SK-N-SH (cell line): ENCODE results near the gene MYBPH. TPM values are rescaled to one million over a fixed set of nuclear protein-coding genes. Genes with fewer than 3 reads are reported as not detected.

Experiments
- CTCF ChIA-PET: fragments of 300-600, 350-600 bp; formaldehyde crosslinking; extraction: SDS; loops from one replicate; lab custom pipeline; 2021; lab: Yijun Ruan, JAX
- POLR2A ChIA-PET: fragments of 350-600 bp; sonication (Branson Sonifier 250); formaldehyde crosslinking; extraction: SDS; loops from one replicate; lab custom pipeline; 2020; ENCODE audit warnings: antibody characterized with exemption, inconsistent platforms; lab: Yijun Ruan, JAX
- DNase-seq: peaks from one replicate; pipeline ENCODE4 v3.0.0; 2012
- H2AFZ ChIP-seq: fragments of 200-600 bp; sonication (generic); 2 replicates; pipeline ENCODE4 v1.8.1; 2016; ENCODE audit warnings: antibody characterized with exemption, mild to moderate bottlenecking, low read depth
- H3F3A ChIP-seq: fragments of 200-600 bp; sonication (generic); replicated peaks from 2 replicates; pipeline ENCODE3; 2016; ENCODE audit warnings: antibody characterized with exemption, mild to moderate bottlenecking; ENCODE audit not compliant: insufficient read depth
- H3K27ac ChIP-seq, 2 experiments: fragments of 200-500 bp in 1 of 2; fragments of 200-600 bp in 1 of 2; sonication (Bioruptor generic) in 1 of 2; sonication (generic), shearing (Covaris generic) in 1 of 2; 2 replicates each; pipeline versions ENCODE4 v1.5.1 to v1.6.1; 2014 to 2016; ENCODE audit warnings: low read depth in 2 of 2, inconsistent platforms in 1 of 2, low read length in 1 of 2, mild to moderate bottlenecking in 1 of 2, mixed read lengths in 1 of 2
- H3K27me3 ChIP-seq: fragments of 200-600 bp; sonication (generic), shearing (Covaris generic); 2 replicates; pipeline ENCODE4 v1.6.1; 2016; ENCODE audit warnings: mixed run types; ENCODE audit not compliant: insufficient read depth
- H3K36me3 ChIP-seq, 2 experiments: fragments of 200-500 bp in 1 of 2; fragments of 200-600 bp in 1 of 2; sonication (Bioruptor generic) in 1 of 2; sonication (generic) in 1 of 2; replicated peaks in 1 of 2; 2 replicates each; pipeline versions ENCODE3 to v1.5.1; 2014 to 2016; ENCODE audit warnings: low read length in 1 of 2, mild to moderate bottlenecking in 1 of 2; ENCODE audit not compliant: insufficient read depth in 2 of 2, control insufficient read depth in 1 of 2
- H3K4me1 ChIP-seq, 2 experiments: fragments of 200-500 bp in 1 of 2; fragments of 200-600 bp in 1 of 2; sonication (Bioruptor generic) in 1 of 2; sonication (generic), shearing (Covaris generic) in 1 of 2; 2 replicates each; pipeline versions ENCODE4 v1.5.1 to v1.6.1; 2014 to 2016; ENCODE audit warnings: low read depth in 1 of 2, low read length in 1 of 2, mixed run types in 1 of 2; ENCODE audit not compliant: insufficient read depth in 2 of 2, control insufficient read depth in 1 of 2
- H3K4me2 ChIP-seq: fragments of 200-600 bp; sonication (generic), shearing (Covaris generic); 2 replicates; pipeline ENCODE4 v1.6.1; 2017; ENCODE audit warnings: mixed run types
- H3K4me3 ChIP-seq, 2 experiments: fragments of 200-500 bp in 1 of 2; fragments of 200-600 bp in 1 of 2; sonication (Bioruptor generic) in 1 of 2; sonication (generic), shearing (Covaris generic) in 1 of 2; 2 replicates each; pipeline versions ENCODE4 v1.5.1 to v1.8.1; 2014 to 2016; ENCODE audit warnings: low read depth in 2 of 2, inconsistent platforms in 1 of 2, low read length in 1 of 2, mild to moderate bottlenecking in 1 of 2, mixed read lengths in 1 of 2, moderate library complexity in 1 of 2
- H3K79me2 ChIP-seq: fragments of 200-600 bp; sonication (generic); 2 replicates; pipeline ENCODE4 v1.8.1; 2017; ENCODE audit warnings: mild to moderate bottlenecking; ENCODE audit not compliant: insufficient read depth
- H3K9ac ChIP-seq: fragments of 200-600 bp; sonication (generic); 2 replicates; pipeline ENCODE4 v1.6.1; 2017; ENCODE audit warnings: mixed run types
- H3K9me2 ChIP-seq: fragments of 200-600 bp; sonication (generic); 2 replicates; pipeline ENCODE4 v1.6.1; 2017; ENCODE audit warnings: mixed run types
- H3K9me3 ChIP-seq: fragments of 200-600 bp; sonication (generic); 2 replicates; pipeline ENCODE4 v1.6.1; 2017; ENCODE audit warnings: mixed run types, mild to moderate bottlenecking, moderate library complexity
- H4K20me1 ChIP-seq: fragments of 200-600 bp; sonication (generic); 2 replicates; pipeline ENCODE4 v1.6.1; 2017; ENCODE audit warnings: mild to moderate bottlenecking, mixed run types; ENCODE audit not compliant: insufficient read depth
- CHD2 ChIP-seq: fragments of 150-350 bp; IDR thresholded peaks from 2 replicates; pipeline ENCODE4 v1.6.1; 2018; ENCODE audit warnings: low read length; ENCODE audit not compliant: partially characterized antibody
- EP300 ChIP-seq, 2 experiments: IDR thresholded peaks; 2 replicates each; pipeline versions ENCODE4 v1.4.0 to v1.6.1; 2012; ENCODE audit warnings: borderline replicate concordance in 1 of 2, low read depth in 1 of 2, low read length in 1 of 2
- FOXJ3 ChIP-seq: sonication (generic); formaldehyde crosslinking; IDR thresholded peaks from 2 replicates; pipeline ENCODE4 v1.5.1; 2020; ENCODE audit warnings: mild to moderate bottlenecking, missing genetic modification reagents
- GATA2 ChIP-seq: sonication (generic); formaldehyde crosslinking; IDR thresholded peaks from 2 replicates; pipeline ENCODE4 v1.5.0; 2020; ENCODE audit warnings: mild to moderate bottlenecking, missing genetic modification reagents
- JUND ChIP-seq: IDR thresholded peaks from 2 replicates; pipeline ENCODE4 v1.4.0; 2012
- NFIC ChIP-seq: IDR thresholded peaks from 2 replicates; pipeline ENCODE4 v1.4.0; 2012; ENCODE audit warnings: borderline replicate concordance
- NRF1 ChIP-seq: IDR thresholded peaks from 2 replicates; pipeline ENCODE4 v1.6.1; 2012; ENCODE audit warnings: low read depth, mild to moderate bottlenecking, low read length
- RFX5 ChIP-seq: IDR thresholded peaks from 2 replicates; pipeline ENCODE4 v1.6.1; 2012; ENCODE audit warnings: mild to moderate bottlenecking, improper control_type of control experiment, low read length
- RXRA ChIP-seq: IDR thresholded peaks from 2 replicates; pipeline ENCODE4 v1.4.0; 2012; ENCODE audit warnings: low read depth, mild to moderate bottlenecking, borderline replicate concordance
- SIN3A ChIP-seq: IDR thresholded peaks from 2 replicates; pipeline ENCODE4 v1.6.1; 2012; ENCODE audit warnings: low read depth, mild to moderate bottlenecking, low read length, moderate library complexity, borderline replicate concordance
- TCF12 ChIP-seq: IDR thresholded peaks from 2 replicates; pipeline ENCODE4 v1.4.0; 2012
- TEAD4 ChIP-seq: IDR thresholded peaks from 2 replicates; pipeline ENCODE4 v1.4.0; 2012; ENCODE audit warnings: mild to moderate bottlenecking, borderline replicate concordance; ENCODE audit not compliant: insufficient read depth
- YY1 ChIP-seq: IDR thresholded peaks from 2 replicates; pipeline ENCODE4 v1.4.0; 2012; ENCODE audit warnings: low read depth, mild to moderate bottlenecking
- WGBS: methylation state at CpG from one replicate; pipeline ENCODE4 v1.1.6; 2017; ENCODE audit warnings: low lambda C conversion rate; 5-methylcytosine and 5-hydroxymethylcytosine counted together
- polyA plus RNA-seq, 3 experiments: library from polyadenylated mRNA; depleted of rRNA; stranded (reverse); fragments of >200 nt; gene quantifications; 2 replicates each; pipeline ENCODE4 v1.2.3, GENCODE V29; 2012
- TF ChIP-seq, protein P1 (sequence below): IDR thresholded peaks from 2 replicates; pipeline ENCODE4; 2012
- TF ChIP-seq, protein P2 (sequence below): fragments of 200-600 bp; sonication (generic); IDR thresholded peaks from 2 replicates; pipeline ENCODE4 v1.6.1; 2017; ENCODE audit warnings: antibody characterized with exemption, mild to moderate bottlenecking, moderate library complexity

MYBPH gene
- polyA plus RNA-seq, 1 of the 3 experiments (the other 2 are of a cell fraction): 0.12 TPM

DNA sequence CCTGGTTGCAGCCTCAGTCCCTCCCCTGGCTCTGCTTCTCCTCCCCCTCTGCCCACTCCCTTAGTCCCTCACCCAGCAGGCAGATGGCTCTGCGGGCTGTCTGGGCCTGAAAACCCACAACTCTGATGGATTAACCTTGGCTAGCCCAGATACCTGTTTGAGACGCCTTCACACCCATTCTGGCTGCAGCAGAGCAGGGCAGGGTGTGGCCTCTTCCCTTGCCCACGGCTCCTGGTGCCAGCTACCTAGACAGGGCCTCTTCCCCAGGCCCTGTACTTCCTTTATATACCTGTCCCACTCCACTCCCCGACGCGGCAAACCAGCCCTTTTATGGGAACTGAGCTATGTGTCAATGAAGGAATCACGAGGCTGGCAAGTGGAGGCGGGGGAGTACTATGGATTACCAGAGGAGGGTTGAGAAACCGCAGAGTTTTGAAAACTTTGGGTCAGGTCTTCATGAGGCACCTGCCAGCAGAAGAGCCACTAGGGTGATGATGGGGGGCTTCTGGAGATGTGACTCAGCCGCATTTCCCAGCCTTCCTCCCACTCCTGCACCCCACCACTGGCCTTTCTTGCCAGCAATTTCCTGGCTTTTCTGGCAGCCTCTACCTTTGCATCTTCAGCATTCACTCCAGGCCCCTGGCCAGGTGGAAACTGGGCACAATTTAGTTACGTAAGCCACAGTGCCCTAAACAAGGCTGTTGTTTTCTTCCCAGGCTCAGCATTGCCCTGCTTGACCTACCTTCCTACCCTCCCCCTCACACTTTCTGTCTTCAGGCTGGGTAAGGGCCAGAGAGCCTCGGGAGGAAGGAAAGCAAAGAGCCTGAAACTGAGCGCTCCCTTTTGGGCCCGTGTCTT, 11.0 kb upstream of the MYBPH start, which contains the start of gene CHI3L1:
Gene CHI3L1, minus strand, starts transcription at position 259 of the 858 bp plus-strand sequence. Its CDS starts 81 bp downstream, at position 178.
- DNase-seq: no peak
- ChIA-PET POLR2A (no interaction called here), CTCF (interaction anchor here (1.5 to 1.6 kb wide), 2 partner anchors 10 to 68 kb away, joined by 4 to 8 read pairs; no protein-coding TSS in a partner anchor)
- Histone ChIP-seq H3K36me3 (no peaks in the 10 kb centered on the region), H3K9ac (no peak within 1 kb of the TSS), H3K9me2 (no peaks in the 10 kb centered on the region), H3K4me3 (no peak within 1 kb of the TSS), H3K9me3 (no peaks in the 10 kb centered on the region), H3K4me1 (peaks cover 0 to 13% of the 10 kb centered on the region in 2 experiments; a peak in 1 of 4 replicates), H3K4me2 (no peak within 1 kb of the TSS), H4K20me1 (no peaks in the 10 kb centered on the region), H2AFZ (no peak within 1 kb of the TSS), H3F3A (no peaks in the 10 kb centered on the region), H3K79me2 (no peaks in the 10 kb centered on the region), H3K27ac (no peak within 1 kb of the TSS), H3K27me3 (no peaks in the 10 kb centered on the region)
- WGBS: 72% methylated on average over 14 of the region's 14 CpGs
- TF ChIP-seq YY1 (no peak), EP300 (IDR thresholded peaks at IDR 0.05; ENCODE audit: borderline replicate concordance in 1 of 2, low read depth in 1 of 2, low read length in 1 of 2) (no peak)

DNA sequence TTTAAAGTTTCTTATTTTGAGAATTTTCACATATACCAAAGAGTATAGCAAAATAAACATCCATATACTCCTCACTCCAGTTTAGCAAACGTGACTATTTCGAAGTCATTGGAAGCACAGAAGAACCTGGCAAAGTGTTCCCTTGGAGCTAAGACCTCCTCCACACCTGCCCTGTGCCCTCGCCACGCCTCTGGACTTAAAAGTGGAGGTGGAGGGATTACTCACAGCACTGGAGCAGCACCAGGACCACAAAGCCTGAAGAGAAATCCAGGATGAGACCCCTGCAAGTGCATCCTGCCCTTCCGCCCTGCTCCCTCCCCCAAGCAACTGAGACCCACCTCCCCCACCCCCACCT, 10.4 kb upstream of the MYBPH start:
- Histone ChIP-seq H3K4me2 (no peak overlapping the region), H3K9me2 (no peaks in the 10 kb centered on the region), H3K4me1 (peaks cover 0 to 18% of the 10 kb centered on the region in 2 experiments; a peak in 1 of 4 replicates), H2AFZ (no peak overlapping the region), H4K20me1 (no peaks in the 10 kb centered on the region), H3K9me3 (no peaks in the 10 kb centered on the region), H3K79me2 (no peaks in the 10 kb centered on the region)
- WGBS: 87% methylated on average over 5 of the region's 5 CpGs
- DNase-seq: no peak
- TF ChIP-seq NRF1 (no peak), SIN3A (no peak), FOXJ3 (CRISPR knock-in tag) (no peak), GATA2 (CRISPR knock-in tag) (no peak), NFIC (no peak), YY1 (no peak), RFX5 (no peak), TCF12 (no peak), CHD2 (no peak), TEAD4 (no peak), RXRA (no peak), JUND (no peak)
- TF ChIP-seq, protein P1, sequence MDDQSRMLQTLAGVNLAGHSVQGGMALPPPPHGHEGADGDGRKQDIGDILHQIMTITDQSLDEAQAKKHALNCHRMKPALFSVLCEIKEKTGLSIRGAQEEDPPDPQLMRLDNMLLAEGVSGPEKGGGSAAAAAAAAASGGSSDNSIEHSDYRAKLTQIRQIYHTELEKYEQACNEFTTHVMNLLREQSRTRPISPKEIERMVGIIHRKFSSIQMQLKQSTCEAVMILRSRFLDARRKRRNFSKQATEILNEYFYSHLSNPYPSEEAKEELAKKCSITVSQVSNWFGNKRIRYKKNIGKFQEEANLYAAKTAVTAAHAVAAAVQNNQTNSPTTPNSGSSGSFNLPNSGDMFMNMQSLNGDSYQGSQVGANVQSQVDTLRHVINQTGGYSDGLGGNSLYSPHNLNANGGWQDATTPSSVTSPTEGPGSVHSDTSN: no peak
- TF ChIP-seq, protein P2, sequence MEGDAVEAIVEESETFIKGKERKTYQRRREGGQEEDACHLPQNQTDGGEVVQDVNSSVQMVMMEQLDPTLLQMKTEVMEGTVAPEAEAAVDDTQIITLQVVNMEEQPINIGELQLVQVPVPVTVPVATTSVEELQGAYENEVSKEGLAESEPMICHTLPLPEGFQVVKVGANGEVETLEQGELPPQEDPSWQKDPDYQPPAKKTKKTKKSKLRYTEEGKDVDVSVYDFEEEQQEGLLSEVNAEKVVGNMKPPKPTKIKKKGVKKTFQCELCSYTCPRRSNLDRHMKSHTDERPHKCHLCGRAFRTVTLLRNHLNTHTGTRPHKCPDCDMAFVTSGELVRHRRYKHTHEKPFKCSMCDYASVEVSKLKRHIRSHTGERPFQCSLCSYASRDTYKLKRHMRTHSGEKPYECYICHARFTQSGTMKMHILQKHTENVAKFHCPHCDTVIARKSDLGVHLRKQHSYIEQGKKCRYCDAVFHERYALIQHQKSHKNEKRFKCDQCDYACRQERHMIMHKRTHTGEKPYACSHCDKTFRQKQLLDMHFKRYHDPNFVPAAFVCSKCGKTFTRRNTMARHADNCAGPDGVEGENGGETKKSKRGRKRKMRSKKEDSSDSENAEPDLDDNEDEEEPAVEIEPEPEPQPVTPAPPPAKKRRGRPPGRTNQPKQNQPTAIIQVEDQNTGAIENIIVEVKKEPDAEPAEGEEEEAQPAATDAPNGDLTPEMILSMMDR: no peak
- TF ChIP-seq, all 33 proteins: peak for 0
- Histone ChIP-seq H3K27me3 (no peaks in the 10 kb centered on the region), H3K36me3 (no peaks in the 10 kb centered on the region), H3K9ac (no peak overlapping the region), H3K27ac (no peak overlapping the region), H3K4me3 (no peak overlapping the region), H3F3A (no peaks in the 10 kb centered on the region)
- CTCF ChIA-PET: interaction anchor here (1.2 to 1.7 kb wide), 4 partner anchors 9 to 68 kb away, joined by 3 to 9 read pairs (median 6); no protein-coding TSS in a partner anchor
- POLR2A ChIA-PET: no interaction called here
